ENCODE measurements around the gene TOX2. TPM values are rescaled to one million over a fixed set of nuclear protein-coding genes. Genes with fewer than 3 reads are reported as not detected.

TOX2 gene
- total and polyA plus RNA-seq, 4 experiments from 2014 or later = 0.22 to 1.1 (median 0.49) TPM

DNA sequence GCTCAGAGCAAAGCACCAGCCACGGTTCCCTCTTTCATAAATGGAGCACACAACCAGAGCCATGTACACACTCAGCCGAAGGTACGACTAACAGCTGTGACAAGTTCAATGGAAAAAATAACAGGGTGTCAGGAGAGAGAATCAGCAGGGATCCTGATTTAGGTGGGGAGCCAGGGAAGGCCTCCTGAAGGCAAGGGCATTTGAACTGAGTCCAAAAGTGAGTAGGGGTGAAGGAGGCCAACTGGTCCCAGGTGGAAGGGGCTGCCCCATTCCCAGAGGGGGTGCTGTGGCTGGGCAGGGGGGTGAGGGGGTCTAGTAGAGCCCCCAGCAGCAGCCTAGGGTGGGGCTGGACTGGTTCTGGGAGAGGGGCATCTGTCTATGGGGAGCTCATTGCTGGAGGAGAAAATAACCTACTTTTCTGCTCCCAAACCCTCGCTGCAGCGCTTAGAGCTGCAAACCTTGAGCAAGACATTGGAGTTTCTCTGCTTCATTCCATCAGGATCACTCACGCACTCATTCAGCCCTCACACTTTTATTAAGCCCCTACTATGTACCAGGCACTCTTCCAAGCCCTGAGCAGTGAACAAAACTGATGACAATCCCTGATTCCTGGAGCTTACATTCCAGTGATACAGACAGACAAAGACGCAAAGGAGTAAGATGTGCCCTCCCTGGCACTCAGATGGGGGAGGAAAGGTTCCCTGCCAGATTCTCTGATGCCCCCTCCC, 113.5 kb downstream of the TOX2 start:
- H3K4me3 ChIP-seq (ENCODE audit: low read length in 2 of 2) = no peak overlapping the region
- Mint-ChIP-seq H3K27me3 (peaks cover 10 to 13% of the 10 kb centered on the region in 2 donors), H3K4me3 (peak overlapping the region in 2 of 8 donors; percentile 19 to 44), H3K4me1 (peaks cover 23 to 39% (median 34%) of the 10 kb centered on the region in 4 donors), H3K36me3 (no peaks in the 10 kb centered on the region), H3K9me3 (no peaks in the 10 kb centered on the region), H3K27ac (no peak overlapping the region)
- H3K36me3 ChIP-seq (ENCODE audit: insufficient read depth, low read length) = no peaks in the 10 kb centered on the region
- intact Hi-C loops (cut with micrococcal nuclease) = no loop called here
- ChIA-PET POLR2A (ENCODE audit: partially characterized antibody) (interaction anchor here (0.8 to 1.3 kb wide), 3 partner anchors 9 to 41 kb away, joined by 3 to 4 read pairs (median 4); no protein-coding TSS in a partner anchor), CTCF (ENCODE audit: partially characterized antibody) (no interaction called here)
- no peaks in the 10 kb centered on the region for H3K27me3 ChIP-seq (ENCODE audit: insufficient read depth, low read length)
- H3K27ac ChIP-seq (ENCODE audit: low read depth, low read length) = no peak overlapping the region
- no peaks in the 10 kb centered on the region for H3K9me3 ChIP-seq (ENCODE audit: control insufficient read depth in 1 of 2, low read length in 2 of 2)
- peaks cover 34% of the 10 kb centered on the region for H3K4me1 ChIP-seq (ENCODE audit: insufficient read depth, low read length)
- no peak for DNase-seq

DNA sequence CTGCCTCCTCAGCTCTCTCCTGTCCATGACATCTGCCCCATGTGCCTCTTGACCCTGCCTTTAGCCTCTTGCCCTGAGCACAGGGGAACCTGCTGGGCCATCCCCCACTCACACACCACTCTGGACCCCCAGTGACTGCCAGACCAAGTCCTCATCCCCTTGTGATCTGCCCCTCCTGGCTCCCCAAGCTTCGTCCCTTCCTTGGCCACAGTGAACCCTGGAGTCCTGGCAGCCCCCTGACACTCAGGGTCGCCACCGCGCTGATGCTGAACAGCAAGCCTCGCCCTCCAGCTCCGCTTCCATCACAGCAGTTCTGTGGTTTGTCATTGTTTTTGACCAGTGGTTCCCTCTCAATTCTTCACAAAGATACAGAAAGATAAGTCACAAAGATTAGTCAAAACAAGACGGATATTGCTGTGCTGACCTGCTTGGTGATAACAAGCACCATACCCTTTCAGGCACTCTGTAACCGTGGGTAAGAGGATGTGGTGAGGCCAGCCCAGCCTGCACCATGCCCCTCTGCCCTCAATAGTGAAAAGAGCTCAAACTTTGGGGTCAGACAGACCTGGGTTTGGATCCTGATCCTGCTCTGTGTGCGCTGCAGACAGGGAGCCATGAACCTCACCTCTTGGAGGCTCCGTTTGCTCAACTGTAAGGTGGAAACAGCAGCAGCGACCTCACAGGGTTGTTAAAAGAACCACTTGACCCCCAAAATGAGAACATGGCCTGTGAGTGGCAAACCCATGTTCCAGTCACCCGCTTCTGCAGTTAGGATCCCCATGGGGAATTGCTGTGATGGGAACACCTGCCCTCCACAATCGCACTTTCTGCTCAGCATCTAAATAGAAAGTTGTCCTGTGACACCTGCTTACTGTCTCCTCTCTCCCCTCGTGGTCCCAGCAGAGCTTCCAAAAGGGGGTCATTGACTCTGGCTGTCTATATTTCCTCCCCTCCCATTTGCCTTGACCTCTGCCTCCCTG, 114.5 kb downstream of the TOX2 start:
- DNase-seq = peak in 1 of 5 donors; percentile 19
- Mint-ChIP-seq H3K4me1 (peaks cover 26 to 49% (median 39%) of the 10 kb centered on the region in 4 donors), H3K27me3 (peaks cover 8 to 10% of the 10 kb centered on the region in 2 donors), H3K36me3 (no peaks in the 10 kb centered on the region), H3K9me3 (no peaks in the 10 kb centered on the region), H3K27ac (peak overlapping the region in 5 of 7 donors; percentile 19 to 93 (median 65)), H3K4me3 (peak overlapping the region; percentile 15 to 77 (median 68))
- CTCF ChIA-PET (ENCODE audit: partially characterized antibody) = no interaction called here
- H3K4me1 ChIP-seq (ENCODE audit: insufficient read depth, low read length) = peaks cover 44% of the 10 kb centered on the region
- no peaks in the 10 kb centered on the region for H3K27me3 ChIP-seq (ENCODE audit: insufficient read depth, low read length)
- no peak overlapping the region for H3K4me3 ChIP-seq (ENCODE audit: low read length in 2 of 2)
- intact Hi-C loops (cut with micrococcal nuclease) = no loop called here
- H3K27ac ChIP-seq (ENCODE audit: low read depth, low read length) = no peak overlapping the region
- POLR2A ChIA-PET (ENCODE audit: partially characterized antibody) = interaction anchor here (0.8 to 1.3 kb wide), 3 partner anchors 10 to 40 kb away, joined by 3 to 4 read pairs (median 4); no protein-coding TSS in a partner anchor
- H3K9me3 ChIP-seq (ENCODE audit: control insufficient read depth in 1 of 2, low read length in 2 of 2) = no peaks in the 10 kb centered on the region
- H3K36me3 ChIP-seq (ENCODE audit: insufficient read depth, low read length) = no peaks in the 10 kb centered on the region

DNA sequence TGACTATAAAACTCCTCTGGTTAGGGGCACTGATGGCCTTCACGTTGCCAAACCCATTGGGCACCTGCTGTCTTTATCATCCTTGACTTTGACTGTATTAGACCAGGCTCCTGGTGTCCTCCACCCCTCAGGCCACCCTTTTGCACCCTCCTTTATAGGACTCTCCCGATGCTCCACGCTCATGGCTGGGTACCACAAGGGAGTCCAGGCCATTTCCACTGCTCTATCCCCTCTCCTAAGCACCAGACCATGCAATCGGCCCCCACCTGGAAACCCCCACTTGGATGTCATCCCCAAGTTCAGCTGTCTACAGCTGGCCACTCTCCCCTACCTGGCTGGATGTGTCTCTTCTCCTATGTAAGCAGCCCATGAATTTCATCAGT, 115.2 kb downstream of the TOX2 start:
- CTCF ChIA-PET (ENCODE audit: partially characterized antibody) = interaction anchor here (0.8 kb wide), 1 partner anchor 27 kb away, joined by 3 read pairs; no protein-coding TSS in a partner anchor
- DNase-seq = no peak
- Mint-ChIP-seq H3K27me3 (peaks cover 7 to 12% of the 10 kb centered on the region in 2 donors), H3K36me3 (no peaks in the 10 kb centered on the region), H3K4me3 (peak overlapping the region in 3 of 8 donors; percentile 3 to 71 (median 52)), H3K27ac (peak overlapping the region in 1 of 7 donors; percentile 6), H3K9me3 (no peaks in the 10 kb centered on the region), H3K4me1 (peaks cover 27 to 50% (median 41%) of the 10 kb centered on the region in 4 donors)
- intact Hi-C loops (cut with micrococcal nuclease) = no loop called here
- Histone ChIP-seq H3K4me1 (ENCODE audit: insufficient read depth, low read length) (peaks cover 51% of the 10 kb centered on the region), H3K27me3 (ENCODE audit: insufficient read depth, low read length) (no peaks in the 10 kb centered on the region), H3K27ac (ENCODE audit: low read depth, low read length) (no peak overlapping the region), H3K36me3 (ENCODE audit: insufficient read depth, low read length) (no peaks in the 10 kb centered on the region), H3K4me3 (ENCODE audit: low read length in 2 of 2) (no peak overlapping the region), H3K9me3 (ENCODE audit: control insufficient read depth in 1 of 2, low read length in 2 of 2) (no peaks in the 10 kb centered on the region)
- POLR2A ChIA-PET (ENCODE audit: partially characterized antibody) = no interaction called here

DNA sequence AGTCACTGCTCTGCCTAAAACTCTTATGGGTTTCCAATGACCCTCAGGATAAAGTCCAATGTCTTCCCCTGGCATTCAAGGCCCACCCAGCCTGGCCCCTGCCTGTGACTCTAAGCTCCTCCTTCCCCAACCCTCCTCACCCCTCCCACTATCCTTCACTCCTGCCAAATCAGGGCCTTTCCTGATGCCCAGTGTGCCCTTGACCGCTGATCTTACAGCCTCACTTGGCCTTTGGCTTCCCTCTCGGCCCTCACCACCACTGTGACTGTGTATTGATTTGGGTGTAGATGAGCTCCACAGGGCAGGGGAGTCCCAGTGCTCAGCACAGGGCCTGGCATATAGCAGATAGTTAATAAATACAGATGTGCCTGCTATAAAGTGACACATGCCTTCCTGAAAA, 115.7 kb downstream of the TOX2 start:
- H3K9me3 ChIP-seq (ENCODE audit: control insufficient read depth in 1 of 2, low read length in 2 of 2) = no peaks in the 10 kb centered on the region
- H3K4me3 ChIP-seq (ENCODE audit: low read length in 2 of 2) = no peak overlapping the region
- intact Hi-C loops (cut with micrococcal nuclease) = no loop called here
- H3K27ac Mint-ChIP-seq = peak overlapping the region in 1 of 7 donors; percentile 6
- H3K36me3 Mint-ChIP-seq = no peaks in the 10 kb centered on the region
- no peaks in the 10 kb centered on the region for H3K27me3 ChIP-seq (ENCODE audit: insufficient read depth, low read length)
- H3K27me3 Mint-ChIP-seq = peaks cover 7 to 12% of the 10 kb centered on the region in 2 donors
- no peaks in the 10 kb centered on the region for H3K36me3 ChIP-seq (ENCODE audit: insufficient read depth, low read length)
- no peak for DNase-seq
- ChIA-PET CTCF (ENCODE audit: partially characterized antibody) (interaction anchor here (0.6 to 0.8 kb wide), 2 partner anchors 26 to 41 kb away, joined by 3 read pairs; no protein-coding TSS in a partner anchor), POLR2A (ENCODE audit: partially characterized antibody) (no interaction called here)
- H3K4me3 Mint-ChIP-seq = peak overlapping the region in 1 of 8 donors; percentile 71
- H3K27ac ChIP-seq (ENCODE audit: low read depth, low read length) = no peak overlapping the region
- peaks cover 27 to 50% (median 45%) of the 10 kb centered on the region in 4 donors for H3K4me1 Mint-ChIP-seq
- H3K9me3 Mint-ChIP-seq = peaks cover 0 to 2% (median 0%) of the 10 kb centered on the region in 8 donors
- H3K4me1 ChIP-seq (ENCODE audit: insufficient read depth, low read length) = peaks cover 55% of the 10 kb centered on the region

DNA sequence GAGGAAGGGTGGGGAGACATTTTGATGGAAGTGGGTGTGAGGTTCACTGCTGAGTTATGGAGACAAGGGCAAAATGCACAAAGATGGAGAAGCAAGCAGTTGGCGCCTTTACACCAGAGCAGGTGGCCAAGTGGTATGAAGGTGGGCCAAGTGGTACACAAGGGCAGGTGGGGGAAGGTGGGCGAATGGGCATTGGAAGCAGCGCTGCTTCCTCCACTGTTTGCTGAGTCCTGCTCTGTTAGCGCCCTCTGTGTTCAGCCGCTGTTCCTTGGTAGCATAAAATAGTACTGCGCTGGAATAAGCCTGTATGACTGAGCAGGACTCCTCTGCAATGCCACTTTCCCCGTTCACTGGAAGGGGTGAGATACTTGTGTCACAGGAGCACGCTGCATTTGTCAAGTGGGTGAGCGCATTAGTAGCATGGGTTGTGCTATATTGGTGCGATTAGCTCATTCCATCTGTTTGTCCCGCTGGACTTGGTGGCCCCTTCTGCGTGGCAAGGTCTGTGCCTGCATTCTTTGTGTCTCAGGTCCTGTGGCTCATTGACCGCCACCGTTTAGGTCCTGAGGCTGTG, 116.4 kb downstream of the TOX2 start:
- ChIA-PET POLR2A (ENCODE audit: partially characterized antibody) (no interaction called here), CTCF (ENCODE audit: partially characterized antibody) (no interaction called here)
- peaks cover 27 to 50% (median 45%) of the 10 kb centered on the region in 4 donors for H3K4me1 Mint-ChIP-seq
- no peak overlapping the region for H3K27ac ChIP-seq (ENCODE audit: low read depth, low read length)
- no peaks in the 10 kb centered on the region for H3K36me3 Mint-ChIP-seq
- H3K4me3 ChIP-seq (ENCODE audit: low read length in 2 of 2) = no peak overlapping the region
- intact Hi-C loops (cut with micrococcal nuclease) = no loop called here
- H3K4me1 ChIP-seq (ENCODE audit: insufficient read depth, low read length) = peaks cover 55% of the 10 kb centered on the region
- DNase-seq = no peak
- no peaks in the 10 kb centered on the region for H3K27me3 ChIP-seq (ENCODE audit: insufficient read depth, low read length)
- peaks cover 7 to 12% of the 10 kb centered on the region in 2 donors for H3K27me3 Mint-ChIP-seq
- H3K36me3 ChIP-seq (ENCODE audit: insufficient read depth, low read length) = no peaks in the 10 kb centered on the region
- H3K9me3 Mint-ChIP-seq = peaks cover 0 to 2% (median 0%) of the 10 kb centered on the region in 8 donors
- H3K4me3 Mint-ChIP-seq = no peak overlapping the region
- no peaks in the 10 kb centered on the region for H3K9me3 ChIP-seq (ENCODE audit: control insufficient read depth in 1 of 2, low read length in 2 of 2)
- no peak overlapping the region for H3K27ac Mint-ChIP-seq

DNA sequence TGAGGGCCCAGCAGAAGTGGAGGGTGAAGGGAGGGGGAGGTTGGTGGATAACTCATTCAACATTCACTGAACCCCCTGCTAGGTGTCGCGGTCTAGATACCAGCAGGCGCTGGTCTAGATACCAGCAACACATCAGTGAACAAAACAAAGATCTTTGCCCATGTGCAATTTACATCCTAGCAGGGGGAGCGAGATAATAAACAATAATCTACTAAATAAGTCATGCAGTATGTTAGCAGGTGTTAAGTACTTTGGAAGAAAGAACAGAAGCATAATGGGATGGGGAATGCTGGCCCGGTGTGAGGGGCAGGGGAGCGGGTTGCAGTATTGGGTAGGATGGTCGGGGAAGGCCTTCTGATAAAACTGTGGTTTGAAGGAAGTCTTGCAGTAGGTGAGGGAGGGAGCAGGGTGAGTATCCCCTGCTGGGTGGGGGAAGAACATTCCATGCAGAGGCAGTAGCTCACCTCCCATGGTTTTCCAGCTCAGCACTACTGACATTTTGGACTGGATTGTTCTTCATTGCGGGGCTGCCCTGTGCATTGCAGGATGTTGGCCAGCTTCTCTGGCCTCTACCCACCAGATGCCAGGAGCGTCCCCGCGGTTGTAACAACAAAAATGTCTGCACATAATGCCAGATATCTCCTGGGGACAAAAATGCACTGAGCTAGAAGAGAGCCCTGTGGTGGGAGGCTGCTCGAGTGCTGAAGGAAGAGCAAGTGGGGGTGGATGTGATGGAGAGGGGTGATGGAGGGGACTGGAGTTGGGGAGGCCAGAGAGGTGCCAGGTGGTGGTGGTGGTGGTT, 117.3 kb downstream of the TOX2 start:
- no peak for DNase-seq
- Histone ChIP-seq H3K27me3 (ENCODE audit: insufficient read depth, low read length) (no peaks in the 10 kb centered on the region), H3K27ac (ENCODE audit: low read depth, low read length) (no peak overlapping the region), H3K4me1 (ENCODE audit: insufficient read depth, low read length) (peaks cover 55% of the 10 kb centered on the region), H3K36me3 (ENCODE audit: insufficient read depth, low read length) (no peaks in the 10 kb centered on the region), H3K4me3 (ENCODE audit: low read length in 2 of 2) (no peak overlapping the region), H3K9me3 (ENCODE audit: control insufficient read depth in 1 of 2, low read length in 2 of 2) (no peaks in the 10 kb centered on the region)
- CTCF ChIA-PET (ENCODE audit: partially characterized antibody) = no interaction called here
- POLR2A ChIA-PET (ENCODE audit: partially characterized antibody) = no interaction called here
- intact Hi-C loops (cut with micrococcal nuclease) = no loop called here
- no peak overlapping the region for H3K4me3 Mint-ChIP-seq
- peaks cover 27 to 50% (median 45%) of the 10 kb centered on the region in 4 donors for H3K4me1 Mint-ChIP-seq
- no peaks in the 10 kb centered on the region for H3K36me3 Mint-ChIP-seq
- H3K9me3 Mint-ChIP-seq = peaks cover 0 to 2% (median 0%) of the 10 kb centered on the region in 8 donors
- peak overlapping the region in 1 of 7 donors; percentile 75 for H3K27ac Mint-ChIP-seq
- peaks cover 7 to 12% of the 10 kb centered on the region in 2 donors for H3K27me3 Mint-ChIP-seq
